ENCODE measurements around the gene GPR3. TPM values are rescaled to one million over a fixed set of nuclear protein-coding genes. Genes with fewer than 3 reads are reported as not detected.

GPR3 gene
- total and polyA plus RNA-seq, 2 of the 8 experiments (the other 6 are each of a cell fraction or from before 2014, with no cell fraction given) = 9.9 to 26.5 TPM

GRCh38 chr1:27353166-27353565 is 39.3 kb upstream of the GPR3 start:
- no peak overlapping the region; the same call in 1 of the 2 replicates for H2BK12ac ChIP-seq (ENCODE audit: low read depth, low read length)
- H2AFZ ChIP-seq (ENCODE audit: low read length) = no peak overlapping the region
- H3K36me3 ChIP-seq (ENCODE audit: control insufficient read depth in 2 of 4, insufficient read depth in 4 of 4, low read length in 3 of 4) = no peaks in the 10 kb centered on the region
- CTCF ChIA-PET (ENCODE audit: partially characterized antibody) = interaction anchor here (1.1 to 28.8 kb wide), 12 partner anchors 8 to 251 kb away, joined by 3 to 625 read pairs (median 36); partner anchors contain the start of genes CD164L2, FCN3, GPR3 and MAP3K6
- H3K56ac ChIP-seq (replicated peaks; ENCODE audit: insufficient read length, low read depth, low read length) = no peak overlapping the region
- peaks cover 0 to 24% (median 9%) of the 10 kb centered on the region in 4 experiments; a peak in 6 of 7 replicates for H3K4me1 ChIP-seq (replicated peaks in 1 of 4; ENCODE audit: control insufficient read depth in 3 of 4, insufficient read depth in 4 of 4, low read length in 3 of 4)
- H4K91ac ChIP-seq (replicated peaks; ENCODE audit: insufficient read length, low read length) = no peak overlapping the region
- no peak overlapping the region for H3K9ac ChIP-seq (replicated peaks in 1 of 4; ENCODE audit: extremely low read depth in 1 of 4, low read depth in 3 of 4, low read length in 3 of 4)
- peak overlapping the region; percentile 69 for H3K4ac ChIP-seq (replicated peaks; ENCODE audit: insufficient read length, low read depth, low read length)
- H4K8ac ChIP-seq (ENCODE audit: extremely low read depth, insufficient read depth, low read length) = 0 out of 2 replicates have a peak overlapping the region, but pooled peaks have one; percentile 4
- 94% methylated on average over 13 of the region's 13 CpGs; no CpG with 5 or more reads in 1 of the 2 experiments for WGBS, 2 experiments (ENCODE audit: extremely low coverage in 1 of 2, insufficient coverage in 1 of 2, insufficient read length in 1 of 2, insufficient replicate concordance in 2 of 2, low coverage in 1 of 2, low lambda C conversion rate in 2 of 2, missing lambda C conversion rate in 1 of 2)
- no peak overlapping the region for H2AK5ac ChIP-seq (ENCODE audit: low read depth, low read length)
- H3K4me2 ChIP-seq (ENCODE audit: insufficient read depth in 1 of 2, low read depth in 2 of 2, low read length in 2 of 2) = no peak overlapping the region
- no peaks in the 10 kb centered on the region for H3K79me1 ChIP-seq (ENCODE audit: low read depth, low read length)
- H2BK15ac ChIP-seq (ENCODE audit: low read length) = no peak overlapping the region
- no peak overlapping the region for H2BK120ac ChIP-seq (replicated peaks; ENCODE audit: low read depth, low read length)
- no peak overlapping the region for H4K5ac ChIP-seq (ENCODE audit: insufficient read length, low read depth, low read length)
- POLR2A ChIA-PET (ENCODE audit: partially characterized antibody) = interaction anchor here (0.6 to 10.9 kb wide), 5 partner anchors 9 to 46 kb away, joined by 3 to 101 read pairs (median 5); partner anchors contain the start of genes MAP3K6 and SYTL1
- FAIRE-seq (no peak), DNase-seq (ENCODE audit: low read depth in 1 of 2, low spot score in 2 of 2) (no peak)
- H2BK20ac ChIP-seq (ENCODE audit: low read length) = no peak overlapping the region
- no peak overlapping the region for H3K23ac ChIP-seq (ENCODE audit: insufficient read length)
- peaks cover 0 to 7% of the 10 kb centered on the region in 2 experiments for H4K20me1 ChIP-seq (replicated peaks in 1 of 2; ENCODE audit: control insufficient read depth in 1 of 2, insufficient read depth in 2 of 2, low read length in 2 of 2)
- peaks cover 0 to 17% (median 10%) of the 10 kb centered on the region in 4 experiments; a peak in 6 of 7 replicates for H3K27me3 ChIP-seq (replicated peaks in 1 of 4; ENCODE audit: control insufficient read depth in 3 of 4, extremely low read depth in 1 of 4, insufficient read depth in 3 of 4, low read length in 3 of 4)
- no peaks in the 10 kb centered on the region for H3K79me2 ChIP-seq (ENCODE audit: control insufficient read depth in 1 of 2, insufficient read depth in 2 of 2, low read length in 2 of 2)
- no peak overlapping the region for H3K27ac ChIP-seq (ENCODE audit: low read depth, low read length)
- H2BK5ac ChIP-seq (ENCODE audit: low read depth, low read length) = no peak overlapping the region
- H3K14ac ChIP-seq (ENCODE audit: insufficient read length) = no peak overlapping the region
- no peaks in the 10 kb centered on the region for H3K9me3 ChIP-seq (ENCODE audit: insufficient read depth in 2 of 2, low read depth in 1 of 2, low read length in 1 of 2)
- peaks cover 25% of the 10 kb centered on the region for H3K23me2 ChIP-seq (ENCODE audit: low read depth, low read length)
- no peak overlapping the region for H3K4me3 ChIP-seq (ENCODE audit: extremely low read depth in 1 of 4, insufficient read depth in 2 of 4, low read depth in 3 of 4, low read length in 4 of 4)
- H3K18ac ChIP-seq (ENCODE audit: extremely low read depth, low read length) = no peak overlapping the region
- TF ChIP-seq TAF1 (IDR thresholded peaks at IDR 0.05; ENCODE audit: low read depth, low read length) (no peak), SIN3A (conservative IDR thresholded peaks at IDR 0.05 in 1 of 2, IDR thresholded peaks at IDR 0.05 in 1 of 2; ENCODE audit: low read depth in 1 of 2, low read length in 2 of 2) (no peak), HDAC2 (IDR thresholded peaks at IDR 0.05; ENCODE audit: borderline replicate concordance in 1 of 2, low read depth in 2 of 2, low read length in 2 of 2) (no peak), SAP30 (IDR thresholded peaks at IDR 0.05; ENCODE audit: insufficient read depth, insufficient replicate concordance, low read length) (no peak), ATF2 (IDR thresholded peaks at IDR 0.05; ENCODE audit: low read length) (no peak), FOSL1 (IDR thresholded peaks at IDR 0.05; ENCODE audit: insufficient read depth, low read depth, low read length) (no peak), ATF3 (IDR thresholded peaks at IDR 0.05; ENCODE audit: insufficient read depth, low read depth, low read length) (no peak), RNF2 (IDR thresholded peaks at IDR 0.05; ENCODE audit: borderline replicate concordance, low read depth, low read length, missing control alignments, poor library complexity, severe bottlenecking) (no peak), SP4 (IDR thresholded peaks at IDR 0.05; ENCODE audit: low read length) (no peak)

Measured in H1 (cell line).